Measurements from ENCODE around the gene TF.
"Not testable (repeated sequence)": the region's sequence is repeated elsewhere in the genome, so short reads cannot be mapped to it uniquely, and the experiment has no call there.

TF gene

GRCh38 chr3:133745981-133746711, at the start of gene TF:
Gene TF, plus strand, starts transcription at chr3:133746393. Its CDS starts 48 bp downstream, at chr3:133746441.
- no peak for ATAC-seq

GRCh38 chr3:133697960-133698359, 48.2 kb upstream of the TF start:
- ATAC-seq: no peak

GRCh38 chr3:133699467-133699866, 46.7 kb upstream of the TF start:
- ATAC-seq: no peak

GRCh38 chr3:133699903-133700302, 46.3 kb upstream of the TF start:
- no peak for ATAC-seq

- no peak for ATAC-seq
Measured at GRCh38 chr3:133700351-133700750, 45.8 kb upstream of the TF start.

- no peak for ATAC-seq
Measured at GRCh38 chr3:133701435-133702358, 44.5 kb upstream of the TF start.

GRCh38 chr3:133703915-133704314, 42.3 kb upstream of the TF start:
- ATAC-seq: no peak

GRCh38 chr3:133706033-133706432, 40.2 kb upstream of the TF start:
- no peak for ATAC-seq

- ATAC-seq: no peak
Measured at GRCh38 chr3:133709139-133709750, 36.9 kb upstream of the TF start.

GRCh38 chr3:133711013-133711412, 35.2 kb upstream of the TF start:
- no peak for ATAC-seq

GRCh38 chr3:133712017-133712416, 34.2 kb upstream of the TF start:
- ATAC-seq: no peak

- no peak for ATAC-seq
Measured at GRCh38 chr3:133713347-133713746, 32.8 kb upstream of the TF start.

GRCh38 chr3:133717424-133717823, 28.8 kb upstream of the TF start:
- no peak for ATAC-seq

GRCh38 chr3:133722935-133723334, 23.3 kb upstream of the TF start:
- ATAC-seq: no peak

- no peak for ATAC-seq
Measured at GRCh38 chr3:133730993-133731392, 15.2 kb upstream of the TF start.

GRCh38 chr3:133732231-133732630, 14.0 kb upstream of the TF start:
- not testable (repeated sequence) for ATAC-seq

GRCh38 chr3:133733226-133733625, 13.0 kb upstream of the TF start:
- no peak for ATAC-seq

GRCh38 chr3:133734305-133734704, 11.9 kb upstream of the TF start:
- ATAC-seq: no peak

GRCh38 chr3:133742351-133743091, 3.7 kb upstream of the TF start:
- ATAC-seq: no peak

GRCh38 chr3:133744241-133744640, 2.0 kb upstream of the TF start:
- ATAC-seq: no peak

- ATAC-seq: no peak
Measured at GRCh38 chr3:133745108-133745507, 1.1 kb upstream of the TF start.

- ATAC-seq: no peak
Measured at GRCh38 chr3:133746712-133747066, 496 bp downstream of the TF start.

- ATAC-seq: no peak
Measured at GRCh38 chr3:133747373-133747772, 1.2 kb downstream of the TF start.

Measured in activated CD4-positive, CD25-positive, alpha-beta regulatory T cell treated with anti-CD3 and anti-CD28 coated beads, Interleukin-2, amount 50 U/mL, for 24 hours (primary cell).